Dedifferentiated amniotic fluid mesenchymal stem cell (primary cell): ENCODE data around the gene MYH16.
"Not testable (repeated sequence)": the region's sequence is repeated elsewhere in the genome, so short reads cannot be mapped to it uniquely, and the experiment has no call there.

Experiments used
- DNase-seq: peaks from one replicate; pipeline ENCODE4 v3.0.0-alpha.2; 2016; ENCODE audit errors: extremely low spot score

MYH16 gene

GRCh38 chr7:99355098-99355497 is 82.5 kb downstream of the MYH16 start:
- DNase-seq = no peak

DNA sequence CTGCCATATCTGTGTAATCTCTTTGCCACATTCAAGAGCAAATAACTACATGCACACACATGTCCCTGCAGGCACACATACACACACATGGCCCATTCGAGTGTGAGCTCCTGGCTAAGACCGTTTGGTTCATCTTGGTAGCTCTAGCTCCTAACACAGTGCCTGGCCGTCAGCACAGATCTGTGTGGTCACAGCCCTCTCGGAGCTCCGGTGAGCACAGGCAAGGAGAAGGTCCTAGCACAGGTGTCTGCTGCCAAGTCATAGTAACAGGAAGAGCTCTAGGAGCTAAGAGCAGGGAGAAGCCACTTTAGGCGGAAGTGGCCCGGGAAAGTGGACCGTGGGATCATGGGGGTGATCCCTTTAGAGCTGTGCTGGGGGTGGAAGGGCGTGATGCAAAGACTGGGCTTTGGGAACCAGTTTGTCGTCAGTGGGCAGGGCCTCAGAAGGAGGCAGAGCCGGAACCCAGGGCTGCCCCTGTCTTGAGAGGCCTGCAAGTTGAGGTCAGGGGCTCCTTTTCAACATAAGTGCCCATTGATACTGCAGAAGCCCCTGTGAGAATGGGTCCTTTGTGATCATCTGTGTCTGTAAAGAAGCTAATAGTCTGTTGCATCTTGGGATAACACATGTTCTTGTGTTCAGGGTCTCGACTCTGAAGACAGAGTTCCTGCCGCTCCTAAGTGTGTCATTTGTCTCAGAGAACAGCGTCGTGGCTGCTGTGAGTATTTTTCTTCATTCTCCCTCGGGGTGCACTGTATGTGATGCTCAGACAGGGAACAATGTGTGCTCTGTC is 85.3 kb downstream of the MYH16 start:
- no peak for DNase-seq

GRCh38 chr7:99358521-99358920 is 85.9 kb downstream of the MYH16 start:
- not testable (repeated sequence) for DNase-seq

- no peak for DNase-seq
Measured at GRCh38 chr7:99359465-99360154, 87.0 kb downstream of the MYH16 start.
